C4-2B (cell line): ENCODE results near the gene SMPD3.
A peak's percentile ranks its signal among the peaks of the same experiment; 100 is the strongest.

Experiments
- H3K27ac ChIP-seq: fragments of 450-650 bp; 2 replicates; pipeline ENCODE4 v1.5.1; 2017
- CTCF ChIP-seq: fragments of 450-650 bp; conservative IDR thresholded peaks from 2 replicates; pipeline ENCODE4 v1.5.1; 2017; ENCODE audit warnings: mild to moderate bottlenecking
- ZFX ChIP-seq: fragments of 450-650 bp; IDR thresholded peaks from 2 replicates; pipeline ENCODE4 v1.6.1; 2017

The SMPD3 gene

GRCh38 chr16:68469796-68470460, 21.6 kb upstream of the SMPD3 start:
- H3K27ac ChIP-seq, result peak overlapping the region; percentile 36
- TF ChIP-seq CTCF (no peak), ZFX (no peak)

GRCh38 chr16:68468842-68469241, 20.5 kb upstream of the SMPD3 start:
- H3K27ac ChIP-seq, result no peak overlapping the region
- TF ChIP-seq ZFX (no peak), CTCF (no peak)

- TF ChIP-seq ZFX (no peak), CTCF (no peak)
- no peak overlapping the region for H3K27ac ChIP-seq
These were observed 17.9 kb upstream of the SMPD3 start for GRCh38 chr16:68466174-68466573.

- TF ChIP-seq ZFX, result no peak
- TF ChIP-seq CTCF, result no peak
- H3K27ac ChIP-seq, result no peak overlapping the region
These were observed 15.6 kb upstream of the SMPD3 start for GRCh38 chr16:68463904-68464303.

- H3K27ac ChIP-seq, result no peak overlapping the region
- TF ChIP-seq ZFX (no peak), CTCF (no peak)
These were observed 11.8 kb upstream of the SMPD3 start for GRCh38 chr16:68460067-68460466.

GRCh38 chr16:68459457-68459856, 11.1 kb upstream of the SMPD3 start:
- no peak for TF ChIP-seq ZFX
- no peak for TF ChIP-seq CTCF
- H3K27ac ChIP-seq, result no peak overlapping the region

- TF ChIP-seq CTCF, result no peak
- no peak for TF ChIP-seq ZFX
- H3K27ac ChIP-seq, result no peak overlapping the region
These were observed 10.2 kb upstream of the SMPD3 start for GRCh38 chr16:68458551-68458950.
